K562 (cell line): ENCODE results near the gene PPP3CB. TPM values are rescaled to one million over a fixed set of nuclear protein-coding genes. Genes with fewer than 3 reads are reported as not detected.

Source experiments
- ATAC-seq: fragments of 200-7000 bp; cut with Tn5 transposase; 3 replicates; pipeline ENCODE4 v1.9.1; 2020; ENCODE audit warnings: moderate library complexity
- BruUV-seq: library from RNA; stranded (reverse); fragments of 400-500 nt; replicated peaks from 2 replicates; lab custom pipeline; 2021; lab: Mats Ljungman, UMichigan
- CTCF ChIA-PET: fragments of 300-600 bp; formaldehyde crosslinking; extraction: SDS; loops from one replicate; lab custom pipeline; 2021; ENCODE audit warnings: low intra/inter-chr PET ratio; lab: Yijun Ruan, JAX
- POLR2A ChIA-PET: fragments of 300-600, 350-650 bp; sonication (Branson Sonifier 250); formaldehyde crosslinking; extraction: SDS; loops from one replicate; lab custom pipeline; 2021; ENCODE audit warnings: antibody characterized with exemption, inconsistent platforms; lab: Yijun Ruan, JAX
- DNase-seq, 4 experiments: peaks; one replicate each; pipeline versions ENCODE4 v3.0.0 to v3.0.0-alpha.2; 2011 to 2018; ENCODE audit warnings: low spot score in 3 of 4, mixed read lengths in 3 of 4; ENCODE audit errors: extremely low read depth in 1 of 4
- FAIRE-seq: peaks from 2 replicates; lab custom pipeline; 2011; peaks lifted over from hg19 to GRCh38; lab: Jason Lieb, UNC
- H2AFZ ChIP-seq: 2 replicates; pipeline ENCODE4 v1.6.0; 2011; ENCODE audit warnings: low read depth, low read length, control low read depth, inconsistent platforms
- H3K27ac ChIP-seq: fragments of 200-600 bp; 3 replicates; pipeline ENCODE4 v1.8.0; 2011; ENCODE audit warnings: low read depth, mild to moderate bottlenecking, control low read depth, inconsistent platforms, low read length, moderate library complexity, mixed read lengths; ENCODE audit errors: extremely low read depth
- H3K27me3 ChIP-seq, 2 experiments: fragments of 300-600 bp in 1 of 2; 2 replicates in 1 of 2; 3 replicates in 1 of 2; pipeline versions ENCODE4 v1.6.0 to v1.8.0; 2011; ENCODE audit warnings: inconsistent platforms in 2 of 2, low read length in 2 of 2, mild to moderate bottlenecking in 1 of 2, mixed read lengths in 1 of 2, moderate library complexity in 1 of 2; ENCODE audit not compliant: control insufficient read depth in 2 of 2, insufficient read depth in 2 of 2
- H3K36me3 ChIP-seq: fragments of 300-600 bp; 3 replicates; pipeline ENCODE4 v1.8.0; 2011; ENCODE audit warnings: mild to moderate bottlenecking, low read length, inconsistent platforms; ENCODE audit not compliant: control insufficient read depth, insufficient read depth
- H3K4me1 ChIP-seq, 2 experiments: fragments of 200-600 bp in 1 of 2; replicated peaks in 1 of 2; 2 replicates in 1 of 2; 3 replicates in 1 of 2; pipeline versions ENCODE4 v1.5.1 to v1.8.0; 2011; ENCODE audit warnings: inconsistent platforms in 2 of 2, low read length in 2 of 2, mild to moderate bottlenecking in 1 of 2, mixed read lengths in 1 of 2, moderate library complexity in 1 of 2; ENCODE audit not compliant: control insufficient read depth in 2 of 2, insufficient read depth in 2 of 2
- H3K4me2 ChIP-seq: 2 replicates; pipeline ENCODE4 v1.6.1; 2011; ENCODE audit warnings: low read length, control low read depth, inconsistent platforms, mixed read lengths; ENCODE audit not compliant: insufficient read depth
- H3K4me3 ChIP-seq: fragments of 200-600 bp; sonication (generic), shearing (Covaris generic); 2 replicates; pipeline ENCODE4 v1.5.1; 2016; ENCODE audit warnings: control low read depth, inconsistent platforms
- H3K79me2 ChIP-seq: fragments of 200-600 bp; 3 replicates; pipeline ENCODE4 v1.8.0; 2011; ENCODE audit warnings: low read length, inconsistent platforms; ENCODE audit not compliant: control insufficient read depth, insufficient read depth
- H3K9ac ChIP-seq, 2 experiments: 2 replicates each; pipeline versions ENCODE4 v1.6.0 to v1.6.1; 2011; ENCODE audit warnings: low read depth in 2 of 2, low read length in 2 of 2, control low read depth in 1 of 2, inconsistent platforms in 1 of 2, mild to moderate bottlenecking in 1 of 2, mixed read lengths in 1 of 2; ENCODE audit not compliant: insufficient read depth in 1 of 2
- H3K9me1 ChIP-seq: one replicate; pipeline ENCODE4 v1.6.0; 2011; ENCODE audit warnings: inconsistent platforms, mild to moderate bottlenecking, low read length, moderate library complexity; ENCODE audit not compliant: control insufficient read depth, insufficient read depth
- H3K9me3 ChIP-seq: replicated peaks from 2 replicates; pipeline ENCODE4 v1.5.1; 2011; ENCODE audit warnings: low read depth, low read length, inconsistent platforms; ENCODE audit not compliant: control insufficient read depth, insufficient read depth
- H4K20me1 ChIP-seq: replicated peaks from 2 replicates; pipeline ENCODE4 v1.6.1; 2011; ENCODE audit warnings: low read length, inconsistent platforms, mixed read lengths; ENCODE audit not compliant: control insufficient read depth, insufficient read depth
- CC2D1A ChIP-seq: fragments of 450-650 bp; IDR thresholded peaks from 2 replicates; pipeline ENCODE4 v1.6.1; 2017; ENCODE audit warnings: mild to moderate bottlenecking
- KAT7 ChIP-seq: sonication (generic); formaldehyde crosslinking; IDR thresholded peaks from 2 replicates; pipeline ENCODE4 v1.8.0; 2022; ENCODE audit warnings: missing genetic modification reagents, mild to moderate bottlenecking, borderline replicate concordance
- MIER1 ChIP-seq: fragments of 450-650 bp; IDR thresholded peaks from 2 replicates; pipeline ENCODE4 v1.6.1; 2016; ENCODE audit warnings: antibody characterized with exemption, mild to moderate bottlenecking, low read depth
- SAFB2 ChIP-seq: fragments of 200-400 bp; formaldehyde crosslinking; IDR thresholded peaks from 2 replicates; pipeline ENCODE4 v1.6.1; 2018; ENCODE audit warnings: borderline replicate concordance, low read length, low read depth, moderate library complexity; ENCODE audit not compliant: severe bottlenecking
- SLC30A9 ChIP-seq: fragments of 250-450 bp; sonication (Bioruptor Pico); IDR thresholded peaks from 2 replicates; pipeline ENCODE4 v1.8.0; 2022; ENCODE audit warnings: mild to moderate bottlenecking, moderate library complexity
- SREBF2 ChIP-seq: sonication (generic); formaldehyde crosslinking; IDR thresholded peaks from 2 replicates; pipeline ENCODE4 v1.4.0; 2020; ENCODE audit warnings: mild to moderate bottlenecking, missing genetic modification reagents
- SRF ChIP-seq, 2 experiments: fragments of 250-450, 450-650 bp in 1 of 2; sonication (Bioruptor Pico) in 1 of 2; sonication (generic) in 1 of 2; formaldehyde crosslinking; IDR thresholded peaks; 2 replicates each; pipeline versions ENCODE4 v1.5.0 to v1.5.1; 2020 to 2022; ENCODE audit warnings: mild to moderate bottlenecking in 1 of 2, missing genetic modification reagents in 1 of 2
- TRIM28 ChIP-seq: fragments of 450-650 bp; IDR thresholded peaks from 2 replicates; pipeline ENCODE4 v1.6.1; 2017
- WGBS: fragments of 100-300 bp; shearing (Covaris generic); methylation state at CpG from one replicate; pipeline ENCODE4 v1.1.6; 2016; ENCODE audit warnings: low coverage, mixed read lengths; ENCODE audit not compliant: insufficient coverage; ENCODE audit errors: missing lambda C conversion rate; 5-methylcytosine and 5-hydroxymethylcytosine counted together
- in situ Hi-C: fragments of 300-500 bp; cut with MboI; formaldehyde crosslinking; loops from 4 replicates; pipeline ENCODE4 v1.15.0; 2018; ENCODE audit warnings: inconsistent platforms, mixed read lengths
- intact Hi-C: fragments of 100-400 bp; cut with micrococcal nuclease; formaldehyde crosslinking; loops from 2 replicates; pipeline ENCODE4 v1.14.2; 2022
- polyA plus RNA-seq, 8 experiments: library from polyadenylated mRNA; depleted of rRNA in 4 of 8; stranded (reverse) in 5 of 8; unstranded in 3 of 8; fragments of >200 nt; fragmentation: Nextera tagmentation in 2 of 8; fragmentation: Illumina TruSeq in 1 of 8; extraction: Ambion mirVana in 2 of 8; extraction: Trizol in 1 of 8; gene quantifications; 2 replicates each; pipeline versions ENCODE4 v1.2.1 to v1.2.3, GENCODE V29; 2011 to 2014; ENCODE audit warnings: inconsistent platforms in 1 of 8, missing spikeins in 1 of 8
- total RNA-seq, 7 experiments: library from RNA; depleted of rRNA in 6 of 7; stranded (reverse); fragments of >200 nt in 6 of 7; fragmentation: Illumina TruSeq in 2 of 7; extraction: Trizol in 2 of 7; gene quantifications; 2 replicates each; pipeline versions ENCODE4 v1.2.1 to v1.2.3, GENCODE V29; 2011 to 2021; ENCODE audit warnings: low replicate concordance in 1 of 7
- TF ChIP-seq, protein P1 (sequence below): fragments of 450-650 bp; IDR thresholded peaks from 2 replicates; pipeline ENCODE4 v1.6.1; 2016
- TF ChIP-seq, protein P2 (sequence below), 2 experiments: fragments of 450-650 bp; IDR thresholded peaks; 2 replicates each; pipeline ENCODE4 v1.6.1; 2018; ENCODE audit warnings: mild to moderate bottlenecking in 2 of 2, low read depth in 1 of 2; ENCODE audit not compliant: partially characterized antibody in 2 of 2
- TF ChIP-seq, protein P3 (sequence below): IDR thresholded peaks from 2 replicates; pipeline ENCODE4 v1.6.1; 2012; ENCODE audit warnings: low read depth, low read length, improper control_type of control experiment, borderline replicate concordance

PPP3CB gene
- total and polyA plus RNA-seq, 9 of the 15 experiments (the other 6 are each of a cell fraction or from before 2014, with no cell fraction given) = 9.6 to 27.6 (median 17.8) TPM

DNA sequence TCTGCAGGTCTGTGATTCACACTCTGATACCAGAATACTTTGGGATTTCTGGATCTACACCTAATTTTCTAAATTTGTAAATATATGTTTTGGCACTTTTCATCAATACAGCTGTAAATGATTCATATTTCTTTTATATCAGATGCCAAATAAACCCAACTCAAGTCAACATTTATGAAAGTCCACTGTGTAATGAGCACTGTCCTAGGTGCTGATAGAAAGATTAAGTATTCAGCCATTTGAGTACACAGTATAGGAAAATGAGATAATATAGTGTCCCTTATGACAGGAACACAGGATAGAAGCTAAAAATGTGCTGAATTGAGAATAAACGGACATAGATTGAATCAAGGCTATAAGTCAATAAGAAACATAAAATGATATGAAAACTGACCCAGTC is 88.3 kb downstream of the PPP3CB start:
- intact Hi-C loops = loop anchor here (10.0 kb wide), 1 partner anchor 237 kb away; the partner anchor contains the start of gene MYOZ1
- no peak for FAIRE-seq
- BruUV-seq = no TSS peak
- 0 out of 4 replicates have a peak, but pooled peaks of 1 of the 2 experiments have one; percentile 27 for TF ChIP-seq SRF (CRISPR knock-in tag; IDR thresholded peaks at IDR 0.05)
- TF ChIP-seq CC2D1A = no peak
- TF ChIP-seq TRIM28 = no peak
- no peak for TF ChIP-seq SAFB2
- TF ChIP-seq, protein P1, sequence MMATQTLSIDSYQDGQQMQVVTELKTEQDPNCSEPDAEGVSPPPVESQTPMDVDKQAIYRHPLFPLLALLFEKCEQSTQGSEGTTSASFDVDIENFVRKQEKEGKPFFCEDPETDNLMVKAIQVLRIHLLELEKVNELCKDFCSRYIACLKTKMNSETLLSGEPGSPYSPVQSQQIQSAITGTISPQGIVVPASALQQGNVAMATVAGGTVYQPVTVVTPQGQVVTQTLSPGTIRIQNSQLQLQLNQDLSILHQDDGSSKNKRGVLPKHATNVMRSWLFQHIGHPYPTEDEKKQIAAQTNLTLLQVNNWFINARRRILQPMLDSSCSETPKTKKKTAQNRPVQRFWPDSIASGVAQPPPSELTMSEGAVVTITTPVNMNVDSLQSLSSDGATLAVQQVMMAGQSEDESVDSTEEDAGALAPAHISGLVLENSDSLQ = no peak
- TF ChIP-seq, protein P2, sequence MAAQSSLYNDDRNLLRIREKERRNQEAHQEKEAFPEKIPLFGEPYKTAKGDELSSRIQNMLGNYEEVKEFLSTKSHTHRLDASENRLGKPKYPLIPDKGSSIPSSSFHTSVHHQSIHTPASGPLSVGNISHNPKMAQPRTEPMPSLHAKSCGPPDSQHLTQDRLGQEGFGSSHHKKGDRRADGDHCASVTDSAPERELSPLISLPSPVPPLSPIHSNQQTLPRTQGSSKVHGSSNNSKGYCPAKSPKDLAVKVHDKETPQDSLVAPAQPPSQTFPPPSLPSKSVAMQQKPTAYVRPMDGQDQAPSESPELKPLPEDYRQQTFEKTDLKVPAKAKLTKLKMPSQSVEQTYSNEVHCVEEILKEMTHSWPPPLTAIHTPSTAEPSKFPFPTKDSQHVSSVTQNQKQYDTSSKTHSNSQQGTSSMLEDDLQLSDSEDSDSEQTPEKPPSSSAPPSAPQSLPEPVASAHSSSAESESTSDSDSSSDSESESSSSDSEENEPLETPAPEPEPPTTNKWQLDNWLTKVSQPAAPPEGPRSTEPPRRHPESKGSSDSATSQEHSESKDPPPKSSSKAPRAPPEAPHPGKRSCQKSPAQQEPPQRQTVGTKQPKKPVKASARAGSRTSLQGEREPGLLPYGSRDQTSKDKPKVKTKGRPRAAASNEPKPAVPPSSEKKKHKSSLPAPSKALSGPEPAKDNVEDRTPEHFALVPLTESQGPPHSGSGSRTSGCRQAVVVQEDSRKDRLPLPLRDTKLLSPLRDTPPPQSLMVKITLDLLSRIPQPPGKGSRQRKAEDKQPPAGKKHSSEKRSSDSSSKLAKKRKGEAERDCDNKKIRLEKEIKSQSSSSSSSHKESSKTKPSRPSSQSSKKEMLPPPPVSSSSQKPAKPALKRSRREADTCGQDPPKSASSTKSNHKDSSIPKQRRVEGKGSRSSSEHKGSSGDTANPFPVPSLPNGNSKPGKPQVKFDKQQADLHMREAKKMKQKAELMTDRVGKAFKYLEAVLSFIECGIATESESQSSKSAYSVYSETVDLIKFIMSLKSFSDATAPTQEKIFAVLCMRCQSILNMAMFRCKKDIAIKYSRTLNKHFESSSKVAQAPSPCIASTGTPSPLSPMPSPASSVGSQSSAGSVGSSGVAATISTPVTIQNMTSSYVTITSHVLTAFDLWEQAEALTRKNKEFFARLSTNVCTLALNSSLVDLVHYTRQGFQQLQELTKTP (IDR thresholded peaks at IDR 0.05; ENCODE audit: low read depth in 1 of 2, partially characterized antibody in 2 of 2) = peak in 1 of 2 experiments; percentile 35
- TF ChIP-seq, protein P3, sequence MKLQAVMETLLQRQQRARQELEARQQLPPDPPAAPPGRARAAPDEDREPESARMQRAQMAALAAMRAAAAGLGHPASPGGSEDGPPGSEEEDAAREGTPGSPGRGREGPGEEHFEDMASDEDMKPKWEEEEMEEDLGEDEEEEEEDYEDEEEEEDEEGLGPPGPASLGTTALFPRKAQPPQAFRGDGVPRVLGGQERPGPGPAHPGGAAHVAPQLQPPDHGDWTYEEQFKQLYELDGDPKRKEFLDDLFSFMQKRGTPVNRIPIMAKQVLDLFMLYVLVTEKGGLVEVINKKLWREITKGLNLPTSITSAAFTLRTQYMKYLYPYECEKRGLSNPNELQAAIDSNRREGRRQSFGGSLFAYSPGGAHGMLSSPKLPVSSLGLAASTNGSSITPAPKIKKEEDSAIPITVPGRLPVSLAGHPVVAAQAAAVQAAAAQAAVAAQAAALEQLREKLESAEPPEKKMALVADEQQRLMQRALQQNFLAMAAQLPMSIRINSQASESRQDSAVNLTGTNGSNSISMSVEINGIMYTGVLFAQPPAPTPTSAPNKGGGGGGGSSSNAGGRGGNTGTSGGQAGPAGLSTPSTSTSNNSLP = peak; percentile 75; the same call in 1 of the 2 replicates
- peak; percentile 90 for TF ChIP-seq MIER1
- TF ChIP-seq KAT7 (CRISPR knock-in tag) = no peak
- TF ChIP-seq SLC30A9 (CRISPR knock-in tag) = no peak
- TF ChIP-seq SREBF2 = no peak

More for the DNA sequence above, 88.3 kb downstream of the PPP3CB start:
- H3K4me2 ChIP-seq = no peak overlapping the region
- CTCF ChIA-PET = no interaction called here
- POLR2A ChIA-PET = interaction anchor here (0.6 to 2.0 kb wide), 6 partner anchors 17 to 762 kb away, joined by 3 to 5 read pairs (median 4); partner anchors contain the start of gene DNAJC9
- no peak for DNase-seq
- peaks cover 13% of the 10 kb centered on the region; the same call in 2 of the 3 replicates for H3K36me3 ChIP-seq
- no peaks in the 10 kb centered on the region for H3K9me3 ChIP-seq
- no peak overlapping the region for H3K9ac ChIP-seq
- 44% methylated on average over 1 of the region's 1 CpG for WGBS
- H3K27ac ChIP-seq = no peak overlapping the region
- H3K27me3 ChIP-seq = no peaks in the 10 kb centered on the region
- peaks cover 18% of the 10 kb centered on the region for H4K20me1 ChIP-seq
- H3K79me2 ChIP-seq = peaks cover 97% of the 10 kb centered on the region
- in situ Hi-C loops = no loop called here
- H2AFZ ChIP-seq = no peak overlapping the region
- no peaks in the 10 kb centered on the region for H3K9me1 ChIP-seq
- no peak for ATAC-seq
- peaks cover 17 to 22% of the 10 kb centered on the region in 2 experiments for H3K4me1 ChIP-seq
- H3K4me3 ChIP-seq = no peak overlapping the region
